HepG2 (cell line): ENCODE measurements around the gene CDK5RAP1. TPM values are rescaled to one million over a fixed set of nuclear protein-coding genes. Genes with fewer than 3 reads are reported as not detected.

Experiments
- ATAC-seq: fragments of 200-7000 bp; cut with Tn5 transposase; 3 replicates; pipeline ENCODE4 v1.9.1; 2020; ENCODE audit warnings: mild to moderate bottlenecking, moderate library complexity
- BruUV-seq: library from RNA; stranded (reverse); fragments of 400-500 nt; replicated peaks from 2 replicates; lab custom pipeline; 2021; lab: Mats Ljungman, UMichigan
- CTCF ChIA-PET: fragments of 300-600 bp; formaldehyde crosslinking; extraction: SDS; loops from one replicate; lab custom pipeline; 2021; ENCODE audit warnings: low total read pairs, inconsistent platforms, low intra/inter-chr PET ratio; lab: Yijun Ruan, JAX
- POLR2A ChIA-PET: fragments of 350-600 bp; sonication (Branson Sonifier 250); formaldehyde crosslinking; loops from one replicate; lab custom pipeline; 2020; ENCODE audit warnings: antibody characterized with exemption, inconsistent platforms; lab: Yijun Ruan, JAX
- DNase-seq: peaks from one replicate; pipeline ENCODE4 v3.0.0-alpha.2; 2015; ENCODE audit warnings: low spot score
- FAIRE-seq: peaks from 3 replicates; lab custom pipeline; 2011; peaks lifted over from hg19 to GRCh38; lab: Jason Lieb, UNC
- H2AFZ ChIP-seq: one replicate; pipeline ENCODE4 v1.6.1; 2011; ENCODE audit warnings: low read length, inconsistent platforms
- H3K27ac ChIP-seq: fragments of 300-600 bp; 3 replicates; pipeline ENCODE4 v1.8.0; 2011; ENCODE audit warnings: mixed run types, mild to moderate bottlenecking, mixed read lengths, low read length, inconsistent platforms; ENCODE audit not compliant: insufficient read depth; ENCODE audit errors: extremely low read length
- H3K27me3 ChIP-seq, 2 experiments: fragments of 200-600 bp in 1 of 2; 2 replicates in 1 of 2; 3 replicates in 1 of 2; pipeline versions ENCODE4 v1.6.0 to v1.8.0; 2011; ENCODE audit warnings: low read length in 2 of 2, mild to moderate bottlenecking in 2 of 2, moderate library complexity in 2 of 2, inconsistent platforms in 1 of 2; ENCODE audit not compliant: insufficient read depth in 2 of 2, control insufficient read depth in 1 of 2
- H3K36me3 ChIP-seq, 2 experiments: fragments of 200-600 bp in 1 of 2; replicated peaks in 1 of 2; 2 replicates in 1 of 2; 3 replicates in 1 of 2; pipeline versions ENCODE4 v1.5.1 to v1.8.0; 2011; ENCODE audit warnings: low read length in 2 of 2, inconsistent platforms in 1 of 2; ENCODE audit not compliant: insufficient read depth in 2 of 2, control insufficient read depth in 1 of 2
- H3K4me1 ChIP-seq: 2 replicates; pipeline ENCODE4 v1.5.1; 2012; ENCODE audit warnings: low read length, inconsistent platforms; ENCODE audit not compliant: insufficient read depth
- H3K4me2 ChIP-seq: 2 replicates; pipeline ENCODE4 v1.6.0; 2011; ENCODE audit warnings: low read depth, low read length, inconsistent platforms
- H3K4me3 ChIP-seq, 3 experiments: fragments of 200-600 bp in 1 of 3; sonication (generic), shearing (Covaris generic) in 1 of 3; replicated peaks in 1 of 3; 2 replicates each; pipeline ENCODE4 v1.5.1; 2011 to 2016; ENCODE audit warnings: low read length in 3 of 3, inconsistent platforms in 2 of 3, low read depth in 2 of 3, mild to moderate bottlenecking in 2 of 3, control low read depth in 1 of 3, mixed read lengths in 1 of 3; ENCODE audit not compliant: insufficient read depth in 1 of 3
- H3K79me2 ChIP-seq: one replicate; pipeline ENCODE4 v1.6.1; 2011; ENCODE audit warnings: low read length, inconsistent platforms; ENCODE audit not compliant: insufficient read depth
- H3K9ac ChIP-seq: 2 replicates; pipeline ENCODE4 v1.6.0; 2011; ENCODE audit warnings: mild to moderate bottlenecking, low read depth, low read length, inconsistent platforms; ENCODE audit not compliant: insufficient read depth
- H3K9me3 ChIP-seq: 2 replicates; pipeline ENCODE4 v1.5.1; 2012; ENCODE audit warnings: mild to moderate bottlenecking, low read length
- H4K20me1 ChIP-seq: 2 replicates; pipeline ENCODE4 v1.6.0; 2011; ENCODE audit warnings: inconsistent platforms, mild to moderate bottlenecking, low read length, moderate library complexity; ENCODE audit not compliant: insufficient read depth
- HIC2 ChIP-seq: sonication (generic); formaldehyde crosslinking; IDR thresholded peaks from 2 replicates; pipeline ENCODE4 v1.9.0; 2022; ENCODE audit warnings: low read depth, missing genetic modification reagents
- RELA ChIP-seq: sonication (generic); formaldehyde crosslinking; IDR thresholded peaks from 2 replicates; pipeline ENCODE4 v1.4.0; 2020; ENCODE audit warnings: missing genetic modification reagents
- ZNF136 ChIP-seq: sonication (generic); formaldehyde crosslinking; IDR thresholded peaks from 2 replicates; pipeline ENCODE4 v1.8.1; 2022; ENCODE audit warnings: low read depth, mild to moderate bottlenecking, moderate library complexity, missing genetic modification reagents
- ZNF629 ChIP-seq: sonication (generic); formaldehyde crosslinking; conservative IDR thresholded peaks from 2 replicates; pipeline ENCODE4 v1.5.0; 2020; ENCODE audit warnings: missing genetic modification reagents
- ZNF768 ChIP-seq: sonication (generic); formaldehyde crosslinking; IDR thresholded peaks from 2 replicates; pipeline ENCODE4 v1.4.0; 2020; ENCODE audit warnings: missing genetic modification reagents
- WGBS: methylation state at CpG from one replicate; pipeline ENCODE4 v1.1.6; 2017; ENCODE audit warnings: low lambda C conversion rate; 5-methylcytosine and 5-hydroxymethylcytosine counted together
- in situ Hi-C: cut with HindIII; loops from 2 replicates; pipeline ENCODE4 v1.10.0; 2017; ENCODE audit warnings: low pct_unique_long_range_greater_than_20kb; ENCODE audit not compliant: extremely low pct_ligation_motif_present
- intact Hi-C: fragments of 100-400 bp; cut with micrococcal nuclease; formaldehyde crosslinking; loops from one replicate; pipeline ENCODE4 v1.10.0; 2022; ENCODE audit not compliant: unreplicated experiment
- polyA plus RNA-seq, 8 experiments: library from polyadenylated mRNA; depleted of rRNA in 3 of 8; stranded (reverse) in 7 of 8; unstranded in 1 of 8; fragments of >200 nt; fragmentation: Illumina TruSeq in 4 of 8; extraction: Trizol in 4 of 8; gene quantifications; 2 replicates each; pipeline versions ENCODE4 v1.2.1 to v1.2.3, GENCODE V29; 2011 to 2016; ENCODE audit warnings: low read depth in 4 of 8, missing spikeins in 1 of 8, mixed read lengths in 1 of 8; ENCODE audit not compliant: insufficient read depth in 1 of 8
- total RNA-seq, 5 experiments: library from RNA; depleted of rRNA; stranded (reverse); fragments of >200 nt; fragmentation: Illumina TruSeq; extraction: Trizol; gene quantifications; 2 replicates each; pipeline ENCODE4 v1.2.3, GENCODE V29; 2016; ENCODE audit warnings: low read depth in 1 of 5

Gene CDK5RAP1
- total and polyA plus RNA-seq, 2 of the 13 experiments (the other 11 are each of a cell fraction or from before 2014, with no cell fraction given): 53.6 to 98.2 TPM

GRCh38 chr20:33313686-33314314 lies 87.5 kb downstream of the CDK5RAP1 start:
- H3K4me1 ChIP-seq: peaks cover 16% of the 10 kb centered on the region
- POLR2A ChIA-PET: no interaction called here
- intact Hi-C loops: no loop called here

GRCh38 chr20:33312583-33312982 lies 88.7 kb downstream of the CDK5RAP1 start:
- H3K79me2 ChIP-seq: no peaks in the 10 kb centered on the region
- in situ Hi-C loops: no loop called here
- H4K20me1 ChIP-seq: no peaks in the 10 kb centered on the region
- DNase-seq: no peak
- no peak for ATAC-seq
- BruUV-seq: no TSS peak
- no peak overlapping the region for H3K4me3 ChIP-seq
- FAIRE-seq: no peak
- intact Hi-C loops: no loop called here
- H3K27ac ChIP-seq: no peak overlapping the region
- H3K4me1 ChIP-seq: peaks cover 12% of the 10 kb centered on the region; the same call in 1 of the 2 replicates
- H3K36me3 ChIP-seq: no peaks in the 10 kb centered on the region
- peaks cover 11 to 39% of the 10 kb centered on the region in 2 experiments for H3K27me3 ChIP-seq
- ChIA-PET POLR2A (no interaction called here), CTCF (no interaction called here)
- no peak overlapping the region for H3K4me2 ChIP-seq
- no peak overlapping the region for H3K9ac ChIP-seq
- no peak overlapping the region for H2AFZ ChIP-seq
- TF ChIP-seq ZNF629 (CRISPR knock-in tag): peak; percentile 80
- TF ChIP-seq ZNF136 (CRISPR knock-in tag): no peak
- TF ChIP-seq HIC2 (CRISPR knock-in tag): no peak
- TF ChIP-seq, all 625 proteins: peak for 1
- WGBS: 67% methylated on average over 11 of the region's 11 CpGs
- no peaks in the 10 kb centered on the region for H3K9me3 ChIP-seq

More at GRCh38 chr20:33313686-33314314, 87.5 kb downstream of the CDK5RAP1 start:
- H3K27me3 ChIP-seq: peaks cover 11 to 51% of the 10 kb centered on the region in 2 experiments
- in situ Hi-C loops: no loop called here
- 20% methylated on average over 7 of the region's 7 CpGs for whole genome bisulfite sequencing
- H2AFZ ChIP-seq: no peak overlapping the region
- BruUV-seq: no TSS peak
- CTCF ChIA-PET: no interaction called here
- H3K9me3 ChIP-seq: no peaks in the 10 kb centered on the region
- no peaks in the 10 kb centered on the region for H3K79me2 ChIP-seq
- no peak overlapping the region for H3K4me2 ChIP-seq
- no peaks in the 10 kb centered on the region for H4K20me1 ChIP-seq
- H3K9ac ChIP-seq: no peak overlapping the region
- H3K36me3 ChIP-seq: no peaks in the 10 kb centered on the region
- TF ChIP-seq ZNF768 (CRISPR knock-in tag) (peak; percentile 88), ZNF629 (CRISPR knock-in tag) (0 out of 2 replicates have a peak, but pooled peaks have one; percentile 31), RELA (CRISPR knock-in tag) (no peak)
- TF ChIP-seq, all 625 proteins: peak for 2
- DNase-seq: no peak
- ATAC-seq: no peak
- peak; percentile 40 for FAIRE-seq
- Histone ChIP-seq H3K4me3 (no peak overlapping the region), H3K27ac (no peak overlapping the region)
